SK-N-SH (cell line): Measurements from ENCODE around the gene IGSF9. TPM values are rescaled to one million over a fixed set of nuclear protein-coding genes. Genes with fewer than 3 reads are reported as not detected.

Experiments
- CTCF ChIA-PET: fragments of 300-600, 350-600 bp; formaldehyde crosslinking; extraction: SDS; loops from one replicate; lab custom pipeline; 2021; lab: Yijun Ruan, JAX
- POLR2A ChIA-PET: fragments of 350-600 bp; sonication (Branson Sonifier 250); formaldehyde crosslinking; extraction: SDS; loops from one replicate; lab custom pipeline; 2020; ENCODE audit warnings: antibody characterized with exemption, inconsistent platforms; lab: Yijun Ruan, JAX
- DNase-seq: peaks from one replicate; pipeline ENCODE4 v3.0.0; 2012
- H2AFZ ChIP-seq: fragments of 200-600 bp; sonication (generic); 2 replicates; pipeline ENCODE4 v1.8.1; 2016; ENCODE audit warnings: antibody characterized with exemption, mild to moderate bottlenecking, low read depth
- H3F3A ChIP-seq: fragments of 200-600 bp; sonication (generic); replicated peaks from 2 replicates; pipeline ENCODE3; 2016; ENCODE audit warnings: antibody characterized with exemption, mild to moderate bottlenecking; ENCODE audit not compliant: insufficient read depth
- H3K27ac ChIP-seq, 2 experiments: fragments of 200-500 bp in 1 of 2; fragments of 200-600 bp in 1 of 2; sonication (Bioruptor generic) in 1 of 2; sonication (generic), shearing (Covaris generic) in 1 of 2; 2 replicates each; pipeline versions ENCODE4 v1.5.1 to v1.6.1; 2014 to 2016; ENCODE audit warnings: low read depth in 2 of 2, inconsistent platforms in 1 of 2, low read length in 1 of 2, mild to moderate bottlenecking in 1 of 2, mixed read lengths in 1 of 2
- H3K27me3 ChIP-seq: fragments of 200-600 bp; sonication (generic), shearing (Covaris generic); 2 replicates; pipeline ENCODE4 v1.6.1; 2016; ENCODE audit warnings: mixed run types; ENCODE audit not compliant: insufficient read depth
- H3K36me3 ChIP-seq, 2 experiments: fragments of 200-500 bp in 1 of 2; fragments of 200-600 bp in 1 of 2; sonication (Bioruptor generic) in 1 of 2; sonication (generic) in 1 of 2; replicated peaks in 1 of 2; 2 replicates each; pipeline versions ENCODE3 to v1.5.1; 2014 to 2016; ENCODE audit warnings: low read length in 1 of 2, mild to moderate bottlenecking in 1 of 2; ENCODE audit not compliant: insufficient read depth in 2 of 2, control insufficient read depth in 1 of 2
- H3K4me1 ChIP-seq, 2 experiments: fragments of 200-500 bp in 1 of 2; fragments of 200-600 bp in 1 of 2; sonication (Bioruptor generic) in 1 of 2; sonication (generic), shearing (Covaris generic) in 1 of 2; 2 replicates each; pipeline versions ENCODE4 v1.5.1 to v1.6.1; 2014 to 2016; ENCODE audit warnings: low read depth in 1 of 2, low read length in 1 of 2, mixed run types in 1 of 2; ENCODE audit not compliant: insufficient read depth in 2 of 2, control insufficient read depth in 1 of 2
- H3K4me2 ChIP-seq: fragments of 200-600 bp; sonication (generic), shearing (Covaris generic); 2 replicates; pipeline ENCODE4 v1.6.1; 2017; ENCODE audit warnings: mixed run types
- H3K4me3 ChIP-seq, 2 experiments: fragments of 200-500 bp in 1 of 2; fragments of 200-600 bp in 1 of 2; sonication (Bioruptor generic) in 1 of 2; sonication (generic), shearing (Covaris generic) in 1 of 2; 2 replicates each; pipeline versions ENCODE4 v1.5.1 to v1.8.1; 2014 to 2016; ENCODE audit warnings: low read depth in 2 of 2, inconsistent platforms in 1 of 2, low read length in 1 of 2, mild to moderate bottlenecking in 1 of 2, mixed read lengths in 1 of 2, moderate library complexity in 1 of 2
- H3K79me2 ChIP-seq: fragments of 200-600 bp; sonication (generic); 2 replicates; pipeline ENCODE4 v1.8.1; 2017; ENCODE audit warnings: mild to moderate bottlenecking; ENCODE audit not compliant: insufficient read depth
- H3K9ac ChIP-seq: fragments of 200-600 bp; sonication (generic); 2 replicates; pipeline ENCODE4 v1.6.1; 2017; ENCODE audit warnings: mixed run types
- H3K9me2 ChIP-seq: fragments of 200-600 bp; sonication (generic); 2 replicates; pipeline ENCODE4 v1.6.1; 2017; ENCODE audit warnings: mixed run types
- H3K9me3 ChIP-seq: fragments of 200-600 bp; sonication (generic); 2 replicates; pipeline ENCODE4 v1.6.1; 2017; ENCODE audit warnings: mixed run types, mild to moderate bottlenecking, moderate library complexity
- H4K20me1 ChIP-seq: fragments of 200-600 bp; sonication (generic); 2 replicates; pipeline ENCODE4 v1.6.1; 2017; ENCODE audit warnings: mild to moderate bottlenecking, mixed run types; ENCODE audit not compliant: insufficient read depth
- CHD2 ChIP-seq: fragments of 150-350 bp; IDR thresholded peaks from 2 replicates; pipeline ENCODE4 v1.6.1; 2018; ENCODE audit warnings: low read length; ENCODE audit not compliant: partially characterized antibody
- FOXJ3 ChIP-seq: sonication (generic); formaldehyde crosslinking; IDR thresholded peaks from 2 replicates; pipeline ENCODE4 v1.5.1; 2020; ENCODE audit warnings: mild to moderate bottlenecking, missing genetic modification reagents
- MXI1 ChIP-seq: IDR thresholded peaks from 2 replicates; pipeline ENCODE4 v1.6.1; 2012; ENCODE audit warnings: mild to moderate bottlenecking, low read depth, low read length, improper control_type of control experiment
- NFIC ChIP-seq: IDR thresholded peaks from 2 replicates; pipeline ENCODE4 v1.4.0; 2012; ENCODE audit warnings: borderline replicate concordance
- RAD21 ChIP-seq: IDR thresholded peaks from 2 replicates; pipeline ENCODE4 v1.6.1; 2012; ENCODE audit warnings: mild to moderate bottlenecking, low read length
- SMC3 ChIP-seq: IDR thresholded peaks from 2 replicates; pipeline ENCODE4 v1.6.1; 2012; ENCODE audit warnings: low read depth, low read length, improper control_type of control experiment
- TAF1 ChIP-seq: IDR thresholded peaks from 2 replicates; pipeline ENCODE4 v1.6.1; 2012; ENCODE audit warnings: low read depth, mild to moderate bottlenecking, low read length, moderate library complexity, borderline replicate concordance
- WGBS: methylation state at CpG from one replicate; pipeline ENCODE4 v1.1.6; 2017; ENCODE audit warnings: low lambda C conversion rate; 5-methylcytosine and 5-hydroxymethylcytosine counted together
- polyA plus RNA-seq, 3 experiments: library from polyadenylated mRNA; depleted of rRNA; stranded (reverse); fragments of >200 nt; gene quantifications; 2 replicates each; pipeline ENCODE4 v1.2.3, GENCODE V29; 2012
- TF ChIP-seq, protein P1 (sequence below): IDR thresholded peaks from 2 replicates; pipeline ENCODE4 v1.4.0; 2012; ENCODE audit warnings: low read depth, borderline replicate concordance
- TF ChIP-seq, protein P2 (sequence below): fragments of 200-600 bp; sonication (generic); IDR thresholded peaks from 2 replicates; pipeline ENCODE4 v1.6.1; 2017; ENCODE audit warnings: antibody characterized with exemption, mild to moderate bottlenecking, moderate library complexity
- TF ChIP-seq, protein P3 (sequence below): IDR thresholded peaks from 2 replicates; pipeline ENCODE4 v1.4.0; 2012; ENCODE audit warnings: low read depth, borderline replicate concordance
- TF ChIP-seq, protein P4 (sequence below): IDR thresholded peaks from 2 replicates; pipeline ENCODE4 v1.6.1; 2012; ENCODE audit warnings: mild to moderate bottlenecking, low read depth, low read length, moderate library complexity

The IGSF9 gene
- polyA plus RNA-seq, 1 of the 3 experiments (the other 2 are of a cell fraction): 2.4 TPM

DNA sequence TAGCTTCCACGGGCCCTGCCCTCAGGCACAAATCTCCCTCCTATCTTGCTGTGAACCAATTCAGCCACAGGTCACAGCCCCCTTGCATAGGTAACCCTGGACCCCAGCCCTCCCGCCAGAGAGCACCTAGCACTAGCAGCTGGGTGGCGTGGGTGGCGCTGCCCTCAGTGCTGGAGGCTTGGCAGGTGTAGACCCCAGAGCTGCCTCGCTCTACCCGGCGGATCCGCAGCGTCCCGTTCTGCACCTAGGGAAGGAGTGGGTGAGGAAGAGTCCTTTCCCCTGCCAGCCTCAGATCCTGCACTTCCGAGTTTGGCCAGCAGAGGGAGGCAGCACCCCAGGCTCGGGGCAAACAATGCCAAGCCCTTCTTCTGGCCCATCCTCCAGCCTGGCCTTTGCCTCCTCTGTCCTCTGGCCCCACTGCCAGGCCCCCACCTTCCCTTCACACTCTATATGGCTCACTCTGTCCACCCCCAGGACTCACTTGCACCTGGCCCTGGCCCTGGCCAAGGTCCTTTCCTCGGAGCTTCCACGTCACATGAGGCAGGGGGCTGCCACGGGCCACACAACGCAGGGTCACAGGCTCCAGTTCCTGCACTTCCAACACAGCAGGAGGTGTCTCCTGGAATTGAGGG lies 9.0 kb downstream of the IGSF9 start:
- no peak overlapping the region; a peak in 1 of 4 replicates for H3K4me3 ChIP-seq
- DNase-seq: peak; percentile 90
- no peaks in the 10 kb centered on the region for H3K9me3 ChIP-seq
- H4K20me1 ChIP-seq: no peaks in the 10 kb centered on the region
- no peak overlapping the region for H2AFZ ChIP-seq
- no peaks in the 10 kb centered on the region for H3K79me2 ChIP-seq
- 28% methylated on average over 15 of the region's 16 CpGs for WGBS
- no peak overlapping the region for H3K9ac ChIP-seq
- TF ChIP-seq SMC3 (peak; percentile 97), RAD21 (peak; percentile 84), NFIC (no peak), TAF1 (no peak), MXI1 (no peak), CHD2 (peak; percentile 60), FOXJ3 (CRISPR knock-in tag) (no peak)
- TF ChIP-seq, protein P1, sequence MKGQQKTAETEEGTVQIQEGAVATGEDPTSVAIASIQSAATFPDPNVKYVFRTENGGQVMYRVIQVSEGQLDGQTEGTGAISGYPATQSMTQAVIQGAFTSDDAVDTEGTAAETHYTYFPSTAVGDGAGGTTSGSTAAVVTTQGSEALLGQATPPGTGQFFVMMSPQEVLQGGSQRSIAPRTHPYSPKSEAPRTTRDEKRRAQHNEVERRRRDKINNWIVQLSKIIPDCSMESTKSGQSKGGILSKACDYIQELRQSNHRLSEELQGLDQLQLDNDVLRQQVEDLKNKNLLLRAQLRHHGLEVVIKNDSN: peak; percentile 39; the same call in 1 of the 2 replicates
- TF ChIP-seq, protein P2, sequence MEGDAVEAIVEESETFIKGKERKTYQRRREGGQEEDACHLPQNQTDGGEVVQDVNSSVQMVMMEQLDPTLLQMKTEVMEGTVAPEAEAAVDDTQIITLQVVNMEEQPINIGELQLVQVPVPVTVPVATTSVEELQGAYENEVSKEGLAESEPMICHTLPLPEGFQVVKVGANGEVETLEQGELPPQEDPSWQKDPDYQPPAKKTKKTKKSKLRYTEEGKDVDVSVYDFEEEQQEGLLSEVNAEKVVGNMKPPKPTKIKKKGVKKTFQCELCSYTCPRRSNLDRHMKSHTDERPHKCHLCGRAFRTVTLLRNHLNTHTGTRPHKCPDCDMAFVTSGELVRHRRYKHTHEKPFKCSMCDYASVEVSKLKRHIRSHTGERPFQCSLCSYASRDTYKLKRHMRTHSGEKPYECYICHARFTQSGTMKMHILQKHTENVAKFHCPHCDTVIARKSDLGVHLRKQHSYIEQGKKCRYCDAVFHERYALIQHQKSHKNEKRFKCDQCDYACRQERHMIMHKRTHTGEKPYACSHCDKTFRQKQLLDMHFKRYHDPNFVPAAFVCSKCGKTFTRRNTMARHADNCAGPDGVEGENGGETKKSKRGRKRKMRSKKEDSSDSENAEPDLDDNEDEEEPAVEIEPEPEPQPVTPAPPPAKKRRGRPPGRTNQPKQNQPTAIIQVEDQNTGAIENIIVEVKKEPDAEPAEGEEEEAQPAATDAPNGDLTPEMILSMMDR: peak; percentile 88
- TF ChIP-seq, protein P3, sequence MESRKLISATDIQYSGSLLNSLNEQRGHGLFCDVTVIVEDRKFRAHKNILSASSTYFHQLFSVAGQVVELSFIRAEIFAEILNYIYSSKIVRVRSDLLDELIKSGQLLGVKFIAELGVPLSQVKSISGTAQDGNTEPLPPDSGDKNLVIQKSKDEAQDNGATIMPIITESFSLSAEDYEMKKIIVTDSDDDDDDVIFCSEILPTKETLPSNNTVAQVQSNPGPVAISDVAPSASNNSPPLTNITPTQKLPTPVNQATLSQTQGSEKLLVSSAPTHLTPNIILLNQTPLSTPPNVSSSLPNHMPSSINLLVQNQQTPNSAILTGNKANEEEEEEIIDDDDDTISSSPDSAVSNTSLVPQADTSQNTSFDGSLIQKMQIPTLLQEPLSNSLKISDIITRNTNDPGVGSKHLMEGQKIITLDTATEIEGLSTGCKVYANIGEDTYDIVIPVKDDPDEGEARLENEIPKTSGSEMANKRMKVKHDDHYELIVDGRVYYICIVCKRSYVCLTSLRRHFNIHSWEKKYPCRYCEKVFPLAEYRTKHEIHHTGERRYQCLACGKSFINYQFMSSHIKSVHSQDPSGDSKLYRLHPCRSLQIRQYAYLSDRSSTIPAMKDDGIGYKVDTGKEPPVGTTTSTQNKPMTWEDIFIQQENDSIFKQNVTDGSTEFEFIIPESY: no peak
- no peaks in the 10 kb centered on the region for H3K36me3 ChIP-seq
- H3F3A ChIP-seq: no peaks in the 10 kb centered on the region
- no peaks in the 10 kb centered on the region for H3K27me3 ChIP-seq
- no peak overlapping the region for H3K4me2 ChIP-seq
- no peak overlapping the region for H3K27ac ChIP-seq
- H3K4me1 ChIP-seq: peaks cover 0 to 2% of the 10 kb centered on the region in 2 experiments; a peak in 1 of 4 replicates
- POLR2A ChIA-PET: no interaction called here
- no peaks in the 10 kb centered on the region for H3K9me2 ChIP-seq
- CTCF ChIA-PET: interaction anchor here (0.6 to 22.3 kb wide), 26 partner anchors 9 to 440 kb away, joined by 3 to 460 read pairs (median 4); partner anchors contain the start of genes FCRL6, IGSF9, PIGM and SLAMF9

DNA sequence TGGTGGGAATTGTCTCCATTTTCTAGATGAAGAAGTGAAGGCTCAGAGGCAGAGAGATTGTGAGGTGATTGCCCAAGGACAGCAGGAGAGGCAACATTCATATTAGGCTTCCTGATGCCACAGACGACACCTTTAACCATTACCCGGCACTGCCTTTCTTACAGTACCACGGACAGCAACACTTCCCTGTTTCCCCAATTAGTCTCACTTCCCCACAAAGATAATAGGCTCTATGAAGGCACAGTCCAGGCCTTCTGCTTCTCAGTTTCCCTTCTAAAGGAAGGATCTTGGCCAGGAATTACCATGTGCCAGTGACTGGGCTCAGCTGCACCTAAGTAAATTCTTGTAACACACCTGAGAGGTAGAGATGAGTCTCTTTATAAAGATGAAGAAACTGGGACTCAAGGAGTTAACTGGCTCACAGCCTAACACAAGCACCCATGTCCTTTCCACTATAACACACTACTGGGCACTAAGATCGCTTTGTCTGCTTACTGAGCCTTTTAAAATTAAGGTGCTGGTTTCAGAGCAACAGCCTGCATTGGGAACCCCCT lies 9.6 kb downstream of the IGSF9 start:
- no peaks in the 10 kb centered on the region for H3F3A ChIP-seq
- no peak overlapping the region for H3K4me2 ChIP-seq
- H3K9me3 ChIP-seq: no peaks in the 10 kb centered on the region
- H3K79me2 ChIP-seq: no peaks in the 10 kb centered on the region
- no peak for TF ChIP-seq RAD21
- TF ChIP-seq, protein P4, sequence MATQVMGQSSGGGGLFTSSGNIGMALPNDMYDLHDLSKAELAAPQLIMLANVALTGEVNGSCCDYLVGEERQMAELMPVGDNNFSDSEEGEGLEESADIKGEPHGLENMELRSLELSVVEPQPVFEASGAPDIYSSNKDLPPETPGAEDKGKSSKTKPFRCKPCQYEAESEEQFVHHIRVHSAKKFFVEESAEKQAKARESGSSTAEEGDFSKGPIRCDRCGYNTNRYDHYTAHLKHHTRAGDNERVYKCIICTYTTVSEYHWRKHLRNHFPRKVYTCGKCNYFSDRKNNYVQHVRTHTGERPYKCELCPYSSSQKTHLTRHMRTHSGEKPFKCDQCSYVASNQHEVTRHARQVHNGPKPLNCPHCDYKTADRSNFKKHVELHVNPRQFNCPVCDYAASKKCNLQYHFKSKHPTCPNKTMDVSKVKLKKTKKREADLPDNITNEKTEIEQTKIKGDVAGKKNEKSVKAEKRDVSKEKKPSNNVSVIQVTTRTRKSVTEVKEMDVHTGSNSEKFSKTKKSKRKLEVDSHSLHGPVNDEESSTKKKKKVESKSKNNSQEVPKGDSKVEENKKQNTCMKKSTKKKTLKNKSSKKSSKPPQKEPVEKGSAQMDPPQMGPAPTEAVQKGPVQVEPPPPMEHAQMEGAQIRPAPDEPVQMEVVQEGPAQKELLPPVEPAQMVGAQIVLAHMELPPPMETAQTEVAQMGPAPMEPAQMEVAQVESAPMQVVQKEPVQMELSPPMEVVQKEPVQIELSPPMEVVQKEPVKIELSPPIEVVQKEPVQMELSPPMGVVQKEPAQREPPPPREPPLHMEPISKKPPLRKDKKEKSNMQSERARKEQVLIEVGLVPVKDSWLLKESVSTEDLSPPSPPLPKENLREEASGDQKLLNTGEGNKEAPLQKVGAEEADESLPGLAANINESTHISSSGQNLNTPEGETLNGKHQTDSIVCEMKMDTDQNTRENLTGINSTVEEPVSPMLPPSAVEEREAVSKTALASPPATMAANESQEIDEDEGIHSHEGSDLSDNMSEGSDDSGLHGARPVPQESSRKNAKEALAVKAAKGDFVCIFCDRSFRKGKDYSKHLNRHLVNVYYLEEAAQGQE: peak; percentile 95
- TF ChIP-seq, all 33 proteins: peak for 1
- 81% methylated on average over 4 of the region's 4 CpGs for WGBS
- H3K27me3 ChIP-seq: no peaks in the 10 kb centered on the region
- H2AFZ ChIP-seq: no peak overlapping the region
- no peaks in the 10 kb centered on the region for H4K20me1 ChIP-seq
- H3K9ac ChIP-seq: no peak overlapping the region
- ChIA-PET CTCF (interaction anchor here (0.7 to 22.3 kb wide), 25 partner anchors 9 to 441 kb away, joined by 3 to 460 read pairs (median 4); partner anchors contain the start of genes FCRL6, IGSF9, PIGM and SLAMF9), POLR2A (no interaction called here)
- H3K27ac ChIP-seq: no peak overlapping the region
- no peak overlapping the region for H3K4me3 ChIP-seq
- H3K36me3 ChIP-seq: no peaks in the 10 kb centered on the region
- no peaks in the 10 kb centered on the region for H3K9me2 ChIP-seq
- DNase-seq: no peak
- H3K4me1 ChIP-seq: peaks cover 0 to 2% of the 10 kb centered on the region in 2 experiments; a peak in 1 of 4 replicates
